Measurements from ENCODE around the gene ILKAP.

Gene ILKAP

DNA sequence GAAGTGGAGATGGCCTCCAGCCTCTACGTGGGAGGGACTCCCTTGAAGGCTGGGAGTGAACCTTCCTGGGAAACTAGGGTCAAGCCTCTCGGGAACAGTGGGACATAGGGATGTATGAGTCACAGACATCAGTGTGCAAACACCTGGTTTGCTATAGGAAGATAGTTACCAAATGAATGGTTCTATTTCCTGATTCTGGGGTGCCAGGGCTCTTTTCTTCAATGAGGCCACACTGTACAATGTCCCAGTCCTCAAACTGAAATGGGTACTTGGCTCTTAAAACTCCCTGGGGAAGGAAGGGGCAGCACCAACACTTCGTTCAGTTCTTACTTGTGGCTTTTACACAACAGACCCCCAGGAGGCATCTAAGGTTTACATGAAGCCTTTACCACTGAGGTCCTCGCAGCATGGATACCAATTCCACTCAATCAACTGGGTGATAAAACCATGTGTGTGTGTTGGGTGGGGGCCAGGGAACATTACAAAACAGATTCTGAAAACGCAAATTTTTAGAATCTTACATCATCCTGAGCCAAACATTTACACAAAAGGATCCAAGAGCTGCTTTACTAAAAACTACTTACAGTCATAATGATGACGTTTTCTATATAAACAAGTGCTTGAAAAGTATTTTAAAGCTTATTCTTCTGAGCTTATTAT lies 34.3 kb downstream of the ILKAP start:
- DNase-seq, result peak; percentile 56
- in situ Hi-C loops (cut with HindIII; ENCODE audit: low pct_ligation_motif_present, low pct_unique_long_range_greater_than_20kb, low sequenced_read_pairs), result no loop called here

DNA sequence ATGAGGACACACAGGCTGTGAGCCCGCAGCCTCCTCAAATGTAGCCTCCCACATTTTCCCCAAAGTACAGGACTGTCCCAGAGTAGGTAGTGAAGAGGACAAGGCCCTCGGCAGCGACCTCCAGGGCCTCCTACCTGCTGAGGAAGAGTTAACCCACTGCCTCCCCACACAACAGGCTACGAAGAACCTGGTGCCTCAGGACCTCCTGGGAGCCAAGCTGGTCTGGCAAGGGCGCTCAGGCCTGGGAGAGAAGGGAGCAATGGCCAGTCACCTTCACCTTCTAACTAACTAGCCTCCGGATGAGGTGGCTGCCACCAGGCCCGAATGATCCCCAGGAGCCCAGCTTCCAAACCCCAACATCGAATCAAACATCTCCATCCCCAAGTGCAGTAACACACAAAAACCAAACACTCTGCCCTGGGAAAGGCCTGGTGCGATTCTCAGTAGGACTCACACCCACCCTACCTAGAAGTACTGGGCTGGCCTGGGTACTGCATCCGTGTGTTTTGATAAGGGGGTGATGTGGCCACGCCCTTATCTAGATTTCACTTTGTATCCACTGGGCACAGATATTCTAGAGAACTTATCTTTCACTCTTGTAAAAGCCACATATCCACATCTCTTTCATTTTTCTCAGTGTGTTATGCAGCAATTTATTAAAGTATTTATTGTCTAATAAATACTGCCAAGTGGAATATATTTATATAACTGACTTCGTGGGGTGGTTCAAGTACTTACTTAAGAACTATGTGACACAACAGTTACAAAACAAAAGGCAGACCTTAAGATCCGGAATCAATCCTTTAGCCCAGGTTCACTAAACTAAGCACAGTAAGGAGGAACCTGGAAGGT lies 35.1 kb downstream of the ILKAP start:
- in situ Hi-C loops (cut with HindIII; ENCODE audit: low pct_ligation_motif_present, low pct_unique_long_range_greater_than_20kb, low sequenced_read_pairs), result no loop called here
- no peak for DNase-seq

DNA sequence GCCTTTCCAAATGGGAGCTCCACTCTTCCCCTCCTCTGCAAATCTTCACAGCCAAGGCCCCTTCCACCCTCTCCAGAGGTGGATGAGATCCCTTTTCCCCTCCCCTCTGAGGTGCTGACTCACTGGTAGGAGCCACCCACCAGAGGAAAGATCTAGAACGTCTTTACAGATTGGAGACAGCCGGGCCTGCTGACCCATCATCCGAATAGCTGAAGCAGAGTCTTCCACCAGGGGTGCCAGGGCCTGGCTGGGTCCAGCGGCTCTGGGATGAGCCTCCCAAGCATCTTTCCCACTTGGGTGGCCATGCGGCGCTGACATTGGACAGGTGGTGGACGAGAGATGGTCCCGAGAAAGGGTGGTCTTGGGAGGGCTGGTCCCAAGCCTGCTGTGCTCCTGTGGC lies 35.7 kb downstream of the ILKAP start:
- in situ Hi-C loops (cut with HindIII; ENCODE audit: low pct_ligation_motif_present, low pct_unique_long_range_greater_than_20kb, low sequenced_read_pairs), result no loop called here

DNA sequence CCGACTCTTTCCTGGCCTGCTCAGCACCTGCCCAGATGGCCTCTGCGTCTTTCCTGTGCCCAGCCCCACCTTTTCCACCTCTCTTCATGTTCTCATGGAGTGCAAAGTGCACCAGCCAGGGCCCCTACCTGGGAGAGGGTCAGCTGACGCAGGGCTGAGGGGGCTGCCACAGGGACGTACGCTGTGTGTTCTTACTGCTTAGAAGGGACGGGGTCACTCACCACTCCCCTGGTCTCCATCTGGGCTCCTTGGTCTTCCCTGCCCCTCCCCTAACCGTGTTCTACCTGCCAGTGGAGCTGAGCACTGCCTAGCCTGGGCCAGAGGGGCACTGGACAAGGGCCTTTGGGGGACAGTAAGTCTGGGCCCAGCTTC lies 36.2 kb downstream of the ILKAP start:
- DNase-seq, result no peak
- in situ Hi-C loops (cut with HindIII; ENCODE audit: low pct_ligation_motif_present, low pct_unique_long_range_greater_than_20kb, low sequenced_read_pairs), result no loop called here

More for the DNA sequence above, 35.7 kb downstream of the ILKAP start:
- no peak for DNase-seq

DNA sequence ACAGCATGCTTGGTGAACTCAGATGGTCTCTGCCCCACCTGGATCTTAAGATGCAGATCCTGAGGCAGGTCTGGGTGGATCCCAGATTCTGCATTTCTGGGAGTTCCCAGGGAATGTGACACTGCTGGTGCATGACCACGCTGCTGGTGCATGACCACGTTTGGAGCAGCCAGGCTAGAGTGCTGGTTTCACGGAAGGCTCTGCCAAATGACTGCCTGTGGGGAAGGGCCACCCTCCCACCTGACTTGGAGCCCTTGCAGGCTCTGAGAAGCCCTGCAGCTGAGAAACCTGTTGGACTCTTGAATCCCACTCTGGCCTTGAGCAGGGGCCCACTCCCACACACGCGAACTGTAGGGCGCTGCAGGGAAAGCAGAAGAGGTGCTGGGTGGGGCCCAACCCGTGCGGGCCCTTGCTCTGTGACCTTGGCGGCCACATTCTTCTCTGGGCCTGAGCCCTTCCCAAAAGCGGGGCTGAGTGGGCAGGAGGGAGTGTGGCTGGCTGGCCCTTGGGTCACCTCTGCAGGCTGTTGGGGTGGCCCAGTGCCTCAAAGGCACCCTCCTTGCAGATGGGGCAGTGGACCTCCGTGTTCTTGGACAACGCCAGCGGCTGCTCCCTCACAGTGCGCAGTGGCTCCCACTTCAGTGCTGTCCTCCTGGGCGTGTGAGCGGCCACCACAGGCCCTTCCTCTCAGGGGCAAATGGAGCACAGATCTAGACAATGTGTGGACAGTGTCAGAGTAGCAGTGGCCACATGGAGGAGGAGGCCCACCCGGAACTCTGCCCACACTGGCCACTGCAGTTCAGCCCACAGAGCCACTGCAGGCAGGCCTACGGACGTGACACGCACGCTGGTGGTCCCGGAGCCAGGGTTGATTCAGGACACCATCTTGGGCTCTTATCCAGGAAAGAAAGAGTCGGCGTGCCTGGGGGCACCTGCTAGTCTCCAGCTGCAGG lies 36.8 kb downstream of the ILKAP start:
- in situ Hi-C loops (cut with HindIII; ENCODE audit: low pct_ligation_motif_present, low pct_unique_long_range_greater_than_20kb, low sequenced_read_pairs), result no loop called here
- no peak for DNase-seq

DNA sequence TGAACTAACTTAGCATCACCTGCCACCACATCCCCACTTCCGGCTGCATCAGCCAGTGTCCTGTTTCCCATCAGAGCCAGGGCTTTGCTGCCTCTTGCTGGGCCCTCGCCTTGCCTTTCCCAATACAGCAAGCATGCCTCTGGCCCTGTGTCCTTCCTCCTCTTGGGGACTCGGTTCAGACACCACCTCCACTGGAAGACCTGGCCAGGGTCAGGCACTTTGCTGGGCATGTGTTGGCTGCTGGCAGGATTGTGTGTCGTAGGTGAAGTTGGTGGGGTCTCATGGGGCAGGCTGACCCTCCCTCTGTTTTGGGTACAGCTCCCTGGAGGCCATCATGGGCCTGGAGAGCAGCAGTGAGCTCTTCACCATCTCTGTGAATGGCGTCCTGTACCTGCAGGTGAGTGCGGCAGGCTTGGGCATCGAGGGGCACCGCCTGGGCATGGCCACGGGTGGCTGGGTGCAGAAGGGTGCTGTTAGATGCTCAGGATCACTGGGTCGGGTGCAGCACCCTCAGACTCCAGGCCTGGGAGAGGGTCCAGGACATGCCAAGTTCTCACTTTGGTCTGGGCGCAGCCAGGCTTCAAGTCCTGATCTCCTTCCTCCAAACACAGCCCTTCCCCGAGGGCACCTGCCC lies 38.1 kb downstream of the ILKAP start:
- DNase-seq, result no peak
- in situ Hi-C loops (cut with HindIII; ENCODE audit: low pct_ligation_motif_present, low pct_unique_long_range_greater_than_20kb, low sequenced_read_pairs), result no loop called here

DNA sequence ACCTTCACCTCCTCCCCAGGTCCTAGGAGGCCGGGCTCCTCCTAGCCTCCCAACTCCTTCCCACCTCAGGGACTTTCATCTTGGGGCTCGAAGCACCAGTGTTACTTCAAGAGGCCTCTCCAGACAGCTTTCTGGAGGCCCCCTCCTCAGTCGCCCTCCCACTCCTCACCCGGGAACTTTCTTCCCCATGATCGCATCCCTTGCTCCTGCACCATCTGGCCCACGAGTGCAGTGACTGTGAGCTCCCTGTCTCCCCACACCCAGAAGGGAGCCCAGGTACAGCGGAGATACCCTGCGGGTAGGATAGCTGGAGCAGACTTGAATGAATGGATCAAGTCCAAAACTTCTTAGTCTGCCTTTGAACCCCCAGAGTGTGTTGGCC lies 38.6 kb downstream of the ILKAP start:
- in situ Hi-C loops (cut with HindIII; ENCODE audit: low pct_ligation_motif_present, low pct_unique_long_range_greater_than_20kb, low sequenced_read_pairs), result no loop called here
- no peak for DNase-seq

DNA sequence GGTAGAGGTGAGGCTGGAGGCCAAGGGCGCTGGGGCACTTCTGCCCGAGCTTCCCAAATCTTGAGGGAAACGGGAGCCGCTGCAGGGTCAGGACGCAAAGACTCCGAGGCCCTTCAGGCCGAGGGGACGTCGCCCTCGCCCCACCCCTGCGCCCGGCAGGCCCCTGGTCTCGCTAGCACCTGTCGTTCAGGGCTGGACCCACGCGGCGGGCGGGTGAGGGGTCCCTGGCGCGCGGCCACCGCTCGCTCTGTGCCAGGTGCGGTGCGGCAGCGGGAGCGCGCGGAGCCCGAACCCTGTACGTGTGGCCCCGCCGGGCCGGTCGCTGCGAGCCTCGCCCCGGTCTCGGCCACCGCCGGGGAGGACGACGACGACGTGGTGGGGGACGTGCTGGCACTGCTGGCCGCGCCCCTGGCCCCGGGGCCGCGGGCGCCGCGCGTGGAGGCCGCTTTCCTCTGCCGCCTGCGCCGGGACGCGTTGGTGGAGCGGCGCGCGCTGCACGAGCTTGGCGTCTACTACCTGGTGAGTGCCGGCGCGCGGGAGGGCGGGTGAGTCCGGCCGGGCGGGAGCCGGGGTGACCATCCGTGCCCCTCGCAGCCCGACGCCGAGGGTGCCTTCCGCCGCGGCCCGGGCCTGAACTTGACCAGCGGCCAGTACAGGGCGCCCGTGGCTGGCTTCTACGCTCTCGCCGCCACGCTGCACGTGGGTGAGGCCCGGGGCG lies 39.9 kb downstream of the ILKAP start:
- no peak for DNase-seq
- in situ Hi-C loops (cut with HindIII; ENCODE audit: low pct_ligation_motif_present, low pct_unique_long_range_greater_than_20kb, low sequenced_read_pairs), result no loop called here

DNA sequence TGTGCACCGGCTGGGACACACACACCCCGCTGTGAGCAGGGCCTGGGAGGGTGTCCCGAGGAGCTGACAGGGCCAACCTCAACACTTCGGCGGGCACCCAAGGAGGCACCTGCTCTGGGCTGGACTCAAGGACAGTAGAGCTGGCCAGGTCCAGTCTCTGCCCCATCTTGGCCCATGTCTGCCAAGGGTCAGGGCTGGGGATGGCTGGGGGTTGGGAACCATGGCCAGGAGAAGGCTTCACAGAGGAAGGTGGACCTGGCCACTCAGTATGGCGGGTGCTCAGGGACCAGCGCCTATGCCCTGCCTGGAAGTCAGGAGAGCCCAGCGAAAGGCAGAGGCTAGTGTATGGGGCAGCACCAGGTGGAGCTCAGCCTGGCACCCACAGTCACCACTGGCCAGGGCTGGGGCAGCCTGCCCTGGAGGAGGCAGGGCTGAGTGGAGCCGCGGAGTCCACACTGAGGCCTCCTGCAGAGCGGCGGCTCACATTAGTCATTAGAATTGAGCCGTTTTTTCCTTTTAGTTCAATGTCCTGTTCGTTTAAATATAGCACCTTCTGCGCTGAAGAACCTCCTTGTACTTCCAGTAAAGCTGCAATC lies 40.6 kb downstream of the ILKAP start:
- in situ Hi-C loops (cut with HindIII; ENCODE audit: low pct_ligation_motif_present, low pct_unique_long_range_greater_than_20kb, low sequenced_read_pairs), result no loop called here
- peak; percentile 57 for DNase-seq

DNA sequence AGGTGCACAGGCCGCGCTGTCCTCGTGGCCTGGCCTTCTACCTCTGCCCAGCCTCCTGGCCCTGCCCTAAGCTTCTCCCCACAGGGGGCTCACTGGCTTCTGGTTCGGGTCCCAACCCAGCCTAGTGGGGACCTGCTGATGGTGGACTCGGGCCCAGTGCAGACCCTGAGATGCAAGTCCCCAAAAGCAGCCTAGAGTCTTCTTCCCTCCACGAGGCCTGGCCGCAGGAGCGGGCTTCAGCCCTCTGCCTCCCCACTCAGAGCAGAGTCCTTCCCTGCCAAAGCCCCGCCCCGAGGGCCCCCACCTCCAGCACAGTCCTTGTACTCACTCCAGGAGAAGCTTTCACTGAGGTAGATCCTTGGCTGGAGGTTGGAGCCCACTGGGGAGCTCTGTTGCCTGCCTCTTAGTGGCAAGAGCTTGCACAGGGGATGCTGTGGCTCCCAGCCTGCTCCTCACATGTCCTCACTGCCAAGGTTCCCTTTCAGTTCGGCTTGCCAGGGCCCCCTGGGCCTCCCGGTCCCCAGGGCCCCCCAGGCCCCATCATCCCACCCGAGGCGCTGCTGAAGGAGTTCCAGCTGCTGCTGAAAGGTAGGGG lies 41.1 kb downstream of the ILKAP start:
- in situ Hi-C loops (cut with HindIII; ENCODE audit: low pct_ligation_motif_present, low pct_unique_long_range_greater_than_20kb, low sequenced_read_pairs), result no loop called here
- DNase-seq, result no peak

DNA sequence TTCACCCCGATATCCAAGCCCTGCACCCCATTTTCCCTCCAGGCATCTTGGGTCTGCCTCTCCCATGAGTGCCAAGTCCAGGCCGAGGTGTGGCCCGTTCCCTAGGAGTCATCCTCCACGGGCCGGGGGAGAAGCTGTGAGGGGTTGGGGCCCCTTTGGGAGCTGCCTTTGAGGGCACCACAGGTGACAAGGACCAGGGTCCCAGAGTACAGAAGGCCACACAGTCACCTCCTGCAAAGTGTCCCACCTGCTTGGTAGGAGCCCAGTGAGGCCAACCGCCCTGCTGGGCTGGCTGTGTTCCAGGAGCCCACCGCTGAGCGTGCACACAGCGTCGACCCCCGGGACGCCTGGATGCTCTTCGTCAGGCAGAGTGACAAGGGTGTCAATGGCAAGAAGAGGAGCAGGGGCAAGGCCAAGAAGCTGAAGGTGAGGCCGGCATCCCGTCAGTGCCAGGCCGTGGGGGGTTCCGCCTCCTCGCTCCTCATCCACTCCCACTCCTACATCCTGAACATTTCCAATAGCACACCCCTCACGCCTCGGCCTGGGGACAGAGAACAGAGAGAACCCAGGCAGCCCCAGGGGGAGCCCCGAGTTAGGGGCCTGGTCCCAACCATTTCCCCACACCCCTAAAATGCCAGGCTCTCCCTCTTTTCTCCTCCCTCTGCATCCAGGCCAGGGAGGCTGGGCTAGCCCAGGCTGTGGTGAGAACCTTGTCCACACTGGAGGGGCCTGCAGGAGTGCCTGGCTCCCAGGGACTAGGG lies 42.0 kb downstream of the ILKAP start:
- DNase-seq, result no peak
- in situ Hi-C loops (cut with HindIII; ENCODE audit: low pct_ligation_motif_present, low pct_unique_long_range_greater_than_20kb, low sequenced_read_pairs), result no loop called here

DNA sequence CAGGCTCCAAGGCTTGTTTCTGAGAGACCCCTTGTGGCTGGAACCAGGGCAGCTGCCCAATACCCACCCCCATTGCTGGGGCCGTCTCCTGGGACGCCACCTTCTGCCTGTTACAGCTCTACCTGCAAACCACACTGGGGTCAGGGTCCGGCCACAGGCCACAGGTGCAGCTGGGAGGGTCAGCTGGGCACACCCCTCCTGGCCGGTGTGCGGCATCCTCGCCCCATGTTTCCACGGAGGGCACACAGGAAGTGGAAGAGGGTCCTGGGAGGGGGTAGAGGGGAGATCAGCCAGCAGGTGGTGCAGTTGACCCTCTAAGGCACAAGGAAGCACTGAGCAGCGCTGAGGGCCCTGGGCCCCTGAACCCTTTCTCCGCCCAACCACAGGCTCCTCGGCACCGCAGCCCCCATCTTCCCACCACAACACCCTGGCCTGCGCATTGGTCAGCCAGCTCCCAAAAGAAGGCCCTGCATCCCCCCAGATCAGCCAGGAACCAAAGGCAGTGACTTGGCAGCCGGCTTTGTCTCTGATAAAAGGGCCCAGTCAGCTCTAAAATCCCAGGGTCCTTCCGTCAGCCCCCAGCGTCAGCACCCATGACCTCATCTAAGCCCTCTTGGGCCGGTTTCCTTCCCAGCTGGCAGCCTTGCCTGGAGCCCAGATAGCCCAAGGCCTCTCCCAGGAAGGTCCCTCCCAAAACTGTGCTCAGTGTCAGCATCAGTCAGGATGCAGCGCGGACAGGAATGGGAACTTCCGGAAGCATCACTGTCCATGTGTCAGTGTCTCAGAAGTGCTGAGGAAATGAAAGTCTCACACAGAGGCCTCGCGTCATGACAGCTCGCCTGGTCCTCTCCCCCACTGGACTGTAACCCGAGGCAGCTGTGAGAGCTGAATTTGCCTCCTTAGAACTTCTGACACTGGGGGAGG lies 43.0 kb downstream of the ILKAP start:
- DNase-seq, result no peak
- in situ Hi-C loops (cut with HindIII; ENCODE audit: low pct_ligation_motif_present, low pct_unique_long_range_greater_than_20kb, low sequenced_read_pairs), result no loop called here

DNA sequence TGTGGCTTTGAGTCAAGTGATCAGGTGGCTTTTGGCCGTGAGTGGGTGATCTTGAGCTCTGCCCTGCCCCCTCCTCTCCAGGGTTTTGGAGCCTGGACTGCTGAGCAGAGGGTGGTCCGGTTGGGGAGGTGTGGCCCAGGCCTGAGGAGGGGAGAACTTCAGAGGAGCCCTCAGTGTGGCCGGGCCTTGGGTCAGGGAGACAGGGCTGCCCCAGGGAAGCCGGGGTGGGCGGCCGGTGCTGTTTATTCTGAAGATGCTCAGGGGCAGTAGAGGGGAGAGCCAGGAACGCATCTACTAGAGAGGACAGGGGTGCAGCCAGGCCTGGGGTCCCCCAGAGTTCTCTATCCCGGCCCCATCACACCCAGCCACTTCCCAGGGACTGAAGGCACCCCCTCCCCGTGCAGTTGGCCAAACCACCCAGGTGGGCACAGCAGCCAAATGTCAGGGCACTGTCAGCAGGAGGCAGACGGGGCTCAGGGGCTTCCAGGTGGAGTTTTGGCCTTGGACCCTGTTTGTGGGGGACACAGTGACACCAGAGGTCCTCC lies 43.8 kb downstream of the ILKAP start:
- in situ Hi-C loops (cut with HindIII; ENCODE audit: low pct_ligation_motif_present, low pct_unique_long_range_greater_than_20kb, low sequenced_read_pairs), result no loop called here
- no peak for DNase-seq

DNA sequence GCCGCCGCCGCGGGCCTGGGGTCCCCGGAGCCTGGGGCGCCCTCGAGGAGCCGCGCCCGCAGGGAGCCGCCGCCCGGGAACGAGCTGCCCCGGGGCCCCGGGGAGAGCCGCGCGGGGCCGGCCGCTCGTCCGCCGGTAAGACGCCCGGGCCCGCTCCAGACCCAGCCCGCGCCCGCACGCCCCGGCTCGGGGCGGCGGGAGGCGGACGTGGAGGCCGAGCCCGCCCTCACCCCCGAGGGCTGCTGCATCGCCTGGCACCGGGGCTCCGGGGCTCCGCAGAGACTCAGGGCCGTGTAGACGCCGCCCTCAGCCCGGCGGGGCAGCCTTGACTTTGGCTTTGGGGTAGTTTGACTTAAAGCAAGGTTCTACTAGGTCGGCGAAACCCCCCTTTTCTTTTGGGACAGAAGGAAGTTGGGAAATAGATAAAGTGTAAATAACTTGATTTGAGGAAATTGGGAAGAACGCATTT lies 44.4 kb downstream of the ILKAP start:
- DNase-seq, result no peak

DNA sequence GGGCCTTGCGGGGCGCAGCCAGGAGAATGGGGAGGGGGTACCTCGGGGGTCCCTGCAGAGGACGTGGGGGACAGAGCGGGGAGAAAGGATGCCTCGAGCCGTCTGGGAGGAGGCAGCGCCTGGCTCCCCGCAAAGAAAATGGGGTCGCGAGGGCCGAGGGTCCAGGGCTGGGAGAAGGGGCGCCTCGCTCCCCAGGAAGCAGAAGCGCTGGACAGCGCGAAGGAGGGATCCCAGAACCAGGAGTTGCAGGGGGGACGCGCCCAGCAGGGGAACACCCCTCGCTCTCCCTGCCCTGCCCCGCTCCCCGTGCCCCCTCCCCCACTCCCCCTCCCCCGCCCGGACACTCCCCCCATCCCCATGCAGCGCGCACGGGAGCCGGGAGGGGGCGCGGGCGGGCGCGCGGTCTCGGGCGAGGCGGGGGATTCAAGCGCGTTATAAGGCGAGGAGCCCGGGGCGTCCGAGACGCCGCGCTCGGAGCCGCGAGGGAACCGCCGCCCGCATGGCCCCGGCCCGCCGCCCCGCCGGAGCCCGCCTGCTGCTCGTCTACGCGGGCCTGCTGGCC lies 44.9 kb downstream of the ILKAP start, which contains the start of gene ERFE:
ERFE (plus strand) TSS at position 462 of the 562 bp plus-strand sequence; CDS start at position 500, 38 bp downstream.
- DNase-seq, result peak; percentile 69
- in situ Hi-C loops (cut with HindIII; ENCODE audit: low pct_ligation_motif_present, low pct_unique_long_range_greater_than_20kb, low sequenced_read_pairs), result no loop called here

More for the DNA sequence above, 44.4 kb downstream of the ILKAP start:
- in situ Hi-C loops (cut with HindIII; ENCODE audit: low pct_ligation_motif_present, low pct_unique_long_range_greater_than_20kb, low sequenced_read_pairs), result no loop called here

Measured in ACHN (cell line).